HG03571 (cell line): ENCODE results near the gene HACD4.
"Not testable (repeated sequence)": the region's sequence is repeated elsewhere in the genome, so short reads cannot be mapped to it uniquely, and the experiment has no call there.

Source experiments
- ATAC-seq: cut with Tn5 transposase; IDR thresholded peaks from one replicate; pipeline ENCODE4 v1.9.1; 2021; ENCODE audit not compliant: unreplicated experiment

HACD4 gene

GRCh38 chr9:20973246-20973947 is 58.0 kb downstream of the HACD4 start:
- ATAC-seq, result not testable (repeated sequence)

- no peak for ATAC-seq
Observed at GRCh38 chr9:20972684-20973083, 58.8 kb downstream of the HACD4 start.

DNA sequence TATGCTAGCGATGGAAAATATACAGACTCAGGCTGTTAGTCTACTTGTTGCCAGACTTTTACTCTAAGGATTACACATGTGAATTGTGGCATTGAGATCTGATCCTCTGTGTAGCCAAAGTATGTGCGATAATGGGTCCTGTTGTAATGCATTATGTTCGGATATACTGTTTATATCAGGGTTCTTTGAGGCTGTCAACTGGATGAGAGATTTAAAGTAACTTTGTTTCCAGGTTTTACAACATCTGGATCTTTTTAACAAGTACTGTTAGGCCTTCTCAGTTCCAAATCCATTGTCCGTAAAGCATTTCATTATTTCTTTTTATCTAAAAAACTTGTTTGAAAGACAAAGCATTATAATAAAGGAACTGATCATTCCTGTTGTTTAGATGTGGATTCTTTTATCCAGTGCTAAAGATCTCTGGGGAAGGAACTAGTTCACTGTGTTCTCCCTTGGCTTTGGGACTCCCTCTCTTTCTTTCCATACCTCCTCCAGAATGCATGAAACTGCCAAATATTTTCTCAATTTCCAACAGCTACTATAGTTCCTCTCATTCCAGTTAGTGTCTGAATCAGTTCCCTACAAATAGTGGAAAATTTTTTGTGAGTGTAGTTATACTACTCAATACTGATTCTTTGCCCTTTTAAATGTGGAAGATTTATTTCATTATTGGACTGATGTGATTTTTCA is 68.8 kb downstream of the HACD4 start:
- ATAC-seq, result no peak

DNA sequence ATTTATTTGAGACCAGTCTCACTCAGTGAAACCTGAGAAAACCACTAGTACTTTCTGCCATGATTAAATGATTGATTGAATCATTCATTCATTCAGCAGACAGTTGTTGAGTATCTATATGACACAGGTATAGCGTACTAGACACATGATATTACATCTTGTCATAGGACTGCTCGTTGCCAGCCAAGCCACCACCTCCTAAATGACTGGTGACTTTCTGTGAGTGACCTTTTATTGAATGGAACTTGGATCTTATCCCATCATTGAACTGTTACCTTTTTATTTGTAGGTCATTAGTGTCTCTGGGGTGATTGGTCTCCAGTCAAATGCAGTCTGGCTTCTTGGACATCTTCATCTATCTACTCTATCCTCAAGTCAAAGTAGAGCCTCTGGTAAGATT is 80.7 kb downstream of the HACD4 start:
- ATAC-seq, result no peak
